ENCODE measurements around the gene VIL1. TPM values are rescaled to one million over a fixed set of nuclear protein-coding genes. Genes with fewer than 3 reads are reported as not detected.

The VIL1 gene
- total and polyA plus RNA-seq, 2 of the 8 experiments (the other 6 are each of a cell fraction or from before 2014, with no cell fraction given) = 6.2 to 7.0 TPM

DNA sequence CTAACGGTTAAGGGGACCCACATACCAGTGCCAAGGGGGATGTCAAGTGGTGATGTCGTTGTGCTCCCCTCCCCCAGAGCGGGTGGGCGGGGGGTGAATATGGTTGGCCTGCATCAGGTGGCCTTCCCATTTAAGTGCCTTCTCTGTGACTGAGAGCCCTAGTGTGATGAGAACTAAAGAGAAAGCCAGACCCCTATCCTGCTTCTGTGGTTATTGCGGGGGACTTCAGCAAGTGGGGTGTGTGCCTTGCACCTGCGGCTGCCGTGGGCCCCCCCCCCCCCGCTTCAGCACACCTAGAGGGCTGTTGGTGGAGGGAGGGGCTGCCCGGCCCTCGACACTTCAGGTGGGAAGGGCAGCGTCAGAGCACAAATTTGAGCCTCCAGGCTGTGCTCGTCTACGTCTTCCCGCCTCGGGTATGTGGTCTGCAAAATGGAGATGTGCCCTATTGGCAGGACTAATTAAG, 13.1 kb upstream of the VIL1 start (continued):
- TF ChIP-seq RFX5 (IDR thresholded peaks at IDR 0.05; ENCODE audit: borderline replicate concordance, low read depth, low read length) (no peak), ASH2L (IDR thresholded peaks at IDR 0.05; ENCODE audit: low read length) (peak; percentile 65), TCF12 (IDR thresholded peaks at IDR 0.05; ENCODE audit: low read depth, low read length) (no peak)
- TF ChIP-seq, protein P1, sequence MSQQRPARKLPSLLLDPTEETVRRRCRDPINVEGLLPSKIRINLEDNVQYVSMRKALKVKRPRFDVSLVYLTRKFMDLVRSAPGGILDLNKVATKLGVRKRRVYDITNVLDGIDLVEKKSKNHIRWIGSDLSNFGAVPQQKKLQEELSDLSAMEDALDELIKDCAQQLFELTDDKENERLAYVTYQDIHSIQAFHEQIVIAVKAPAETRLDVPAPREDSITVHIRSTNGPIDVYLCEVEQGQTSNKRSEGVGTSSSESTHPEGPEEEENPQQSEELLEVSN (IDR thresholded peaks at IDR 0.05) = no peak
